WTC11 (cell line): ENCODE results near the gene EIF4G3.

ENCODE experiments used
- CREM ChIP-seq: sonication (generic); formaldehyde crosslinking; IDR thresholded peaks from 2 replicates; pipeline ENCODE4 v1.8.1; 2022; ENCODE audit warnings: mild to moderate bottlenecking, missing genetic modification reagents, moderate library complexity
- CTCF ChIP-seq: fragments of 200-600 bp; IDR thresholded peaks from 2 replicates; pipeline ENCODE4 v1.8.0; 2022; ENCODE audit warnings: antibody characterized with exemption
- FOXJ3 ChIP-seq: sonication (generic); formaldehyde crosslinking; IDR thresholded peaks from 2 replicates; pipeline ENCODE4 v1.9.0; 2021; ENCODE audit warnings: missing genetic modification reagents, mild to moderate bottlenecking, borderline replicate concordance
- NFATC4 ChIP-seq: fragments of 250-450 bp; sonication (Bioruptor Pico); IDR thresholded peaks from 2 replicates; pipeline ENCODE4 v1.9.0; 2021; ENCODE audit warnings: mild to moderate bottlenecking
- NFE2L1 ChIP-seq: sonication (generic); formaldehyde crosslinking; IDR thresholded peaks from 2 replicates; pipeline ENCODE4 v1.8.1; 2023; ENCODE audit warnings: missing genetic modification reagents
- SMAD3 ChIP-seq: sonication (generic); formaldehyde crosslinking; IDR thresholded peaks from 2 replicates; pipeline ENCODE4 v1.8.0; 2022; ENCODE audit warnings: missing genetic modification reagents, mild to moderate bottlenecking, borderline replicate concordance
- SOX15 ChIP-seq: fragments of 250-450 bp; sonication (Bioruptor Pico); IDR thresholded peaks from 2 replicates; pipeline ENCODE4 v1.9.0; 2021; ENCODE audit warnings: mild to moderate bottlenecking
- ZNF121 ChIP-seq: sonication (generic); formaldehyde crosslinking; IDR thresholded peaks from 2 replicates; pipeline ENCODE4 v1.8.0; 2023; ENCODE audit warnings: missing genetic modification reagents
- TF ChIP-seq, protein P1 (sequence below): sonication (generic); formaldehyde crosslinking; IDR thresholded peaks from 2 replicates; pipeline ENCODE4 v1.8.1; 2023; ENCODE audit warnings: mild to moderate bottlenecking, missing genetic modification reagents, moderate library complexity
- TF ChIP-seq, protein P2 (sequence below): sonication (generic); formaldehyde crosslinking; IDR thresholded peaks from 2 replicates; pipeline ENCODE4 v1.8.1; 2022; ENCODE audit warnings: mild to moderate bottlenecking, moderate library complexity, missing genetic modification reagents
- TF ChIP-seq, protein P3 (sequence below): sonication (generic); formaldehyde crosslinking; IDR thresholded peaks from 2 replicates; pipeline ENCODE4 v1.8.1; 2022; ENCODE audit warnings: missing genetic modification reagents, borderline replicate concordance

DNA sequence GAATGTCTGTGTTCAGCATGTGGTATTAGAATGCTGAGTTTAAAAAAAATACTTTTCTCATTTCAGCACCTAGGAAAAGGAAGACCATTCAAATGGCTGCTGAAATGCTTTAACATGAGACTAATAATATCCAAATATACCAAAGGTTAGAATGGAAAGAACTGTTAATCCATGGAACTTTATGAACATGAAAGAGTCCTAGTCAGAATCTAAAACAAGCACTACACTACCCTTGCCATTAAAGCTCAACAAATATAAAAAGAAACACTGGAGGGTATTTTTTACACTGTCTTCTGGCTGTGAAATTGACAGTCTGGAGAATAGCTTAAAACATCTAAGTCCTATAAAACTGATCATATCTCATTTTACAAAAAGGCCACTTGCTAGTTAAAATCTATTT lies 276.6 kb downstream of the EIF4G3 start:
- TF ChIP-seq, protein P1, sequence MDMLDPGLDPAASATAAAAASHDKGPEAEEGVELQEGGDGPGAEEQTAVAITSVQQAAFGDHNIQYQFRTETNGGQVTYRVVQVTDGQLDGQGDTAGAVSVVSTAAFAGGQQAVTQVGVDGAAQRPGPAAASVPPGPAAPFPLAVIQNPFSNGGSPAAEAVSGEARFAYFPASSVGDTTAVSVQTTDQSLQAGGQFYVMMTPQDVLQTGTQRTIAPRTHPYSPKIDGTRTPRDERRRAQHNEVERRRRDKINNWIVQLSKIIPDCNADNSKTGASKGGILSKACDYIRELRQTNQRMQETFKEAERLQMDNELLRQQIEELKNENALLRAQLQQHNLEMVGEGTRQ: no peak
- no peak for TF ChIP-seq NFATC4 (CRISPR knock-in tag)
- no peak for TF ChIP-seq CREM
- TF ChIP-seq CTCF: no peak
- TF ChIP-seq FOXJ3 (CRISPR knock-in tag): no peak
- TF ChIP-seq SMAD3 (CRISPR knock-in tag): no peak
- no peak for TF ChIP-seq ZNF121
- TF ChIP-seq, protein P2, sequence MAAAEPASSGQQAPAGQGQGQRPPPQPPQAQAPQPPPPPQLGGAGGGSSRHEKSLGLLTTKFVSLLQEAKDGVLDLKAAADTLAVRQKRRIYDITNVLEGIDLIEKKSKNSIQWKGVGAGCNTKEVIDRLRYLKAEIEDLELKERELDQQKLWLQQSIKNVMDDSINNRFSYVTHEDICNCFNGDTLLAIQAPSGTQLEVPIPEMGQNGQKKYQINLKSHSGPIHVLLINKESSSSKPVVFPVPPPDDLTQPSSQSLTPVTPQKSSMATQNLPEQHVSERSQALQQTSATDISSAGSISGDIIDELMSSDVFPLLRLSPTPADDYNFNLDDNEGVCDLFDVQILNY (CRISPR knock-in tag): no peak
- TF ChIP-seq SOX15 (CRISPR knock-in tag): no peak
- TF ChIP-seq NFE2L1 (CRISPR knock-in tag): no peak
- TF ChIP-seq, protein P3, sequence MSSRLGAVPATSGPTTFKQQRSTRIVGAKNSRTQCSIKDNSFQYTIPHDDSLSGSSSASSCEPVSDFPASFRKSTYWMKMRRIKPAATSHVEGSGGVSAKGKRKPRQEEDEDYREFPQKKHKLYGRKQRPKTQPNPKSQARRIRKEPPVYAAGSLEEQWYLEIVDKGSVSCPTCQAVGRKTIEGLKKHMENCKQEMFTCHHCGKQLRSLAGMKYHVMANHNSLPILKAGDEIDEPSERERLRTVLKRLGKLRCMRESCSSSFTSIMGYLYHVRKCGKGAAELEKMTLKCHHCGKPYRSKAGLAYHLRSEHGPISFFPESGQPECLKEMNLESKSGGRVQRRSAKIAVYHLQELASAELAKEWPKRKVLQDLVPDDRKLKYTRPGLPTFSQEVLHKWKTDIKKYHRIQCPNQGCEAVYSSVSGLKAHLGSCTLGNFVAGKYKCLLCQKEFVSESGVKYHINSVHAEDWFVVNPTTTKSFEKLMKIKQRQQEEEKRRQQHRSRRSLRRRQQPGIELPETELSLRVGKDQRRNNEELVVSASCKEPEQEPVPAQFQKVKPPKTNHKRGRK (CRISPR knock-in tag): no peak
